Mammary microvascular endothelial cell (primary cell): ENCODE results near the gene MRPL19. TPM values are rescaled to one million over a fixed set of nuclear protein-coding genes. Genes with fewer than 3 reads are reported as not detected.

Source experiments
- total RNA-seq: library from RNA; depleted of rRNA; stranded (reverse); fragments of >200 nt; gene quantifications from 2 replicates; pipeline ENCODE4 v1.2.3, GENCODE V29; 2015

MRPL19 gene
- total RNA-seq = 35.1 and 60.6 TPM in 2 replicates

DNA sequence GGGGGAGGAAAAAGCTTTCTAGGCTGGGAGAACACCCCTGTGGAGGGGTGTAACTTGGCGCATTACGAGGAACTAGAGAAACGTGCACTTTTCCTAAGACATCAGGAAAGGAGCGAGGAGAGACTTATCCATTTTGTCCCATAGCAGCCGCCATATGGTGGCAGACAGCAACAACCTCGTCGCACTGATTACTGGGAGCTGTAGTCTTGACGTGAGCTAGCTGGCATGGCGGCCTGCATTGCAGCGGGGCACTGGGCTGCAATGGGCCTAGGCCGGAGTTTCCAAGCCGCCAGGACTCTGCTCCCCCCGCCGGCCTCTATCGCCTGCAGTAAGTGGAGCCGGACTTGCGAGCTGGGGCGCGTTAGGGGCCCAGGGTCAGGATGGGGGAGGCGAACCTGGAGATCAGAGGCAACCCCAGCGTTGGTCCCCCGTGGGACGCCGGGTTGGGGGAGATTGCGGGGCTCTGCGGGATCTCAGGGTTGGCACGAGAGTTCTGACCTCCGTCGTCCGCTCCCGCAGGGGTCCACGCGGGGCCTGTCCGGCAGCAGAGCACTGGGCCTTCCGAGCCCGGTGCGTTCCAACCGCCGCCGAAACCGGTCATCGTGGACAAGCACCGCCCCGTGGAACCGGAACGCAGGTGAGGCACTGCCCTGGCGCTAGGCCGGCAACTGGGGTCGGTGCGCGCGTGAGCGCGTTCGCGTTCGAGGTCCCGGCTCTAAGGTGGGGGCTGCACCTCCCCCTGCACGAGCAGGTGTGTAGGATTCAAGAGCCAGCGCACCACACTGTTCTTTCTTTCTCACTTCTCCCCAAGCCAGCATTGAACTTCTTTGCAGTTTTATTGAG is at the start of gene MRPL19:
Gene MRPL19 (plus strand): TSS at position 201 of the 843 bp plus-strand sequence. CDS start 25 bp downstream, at position 226.

DNA sequence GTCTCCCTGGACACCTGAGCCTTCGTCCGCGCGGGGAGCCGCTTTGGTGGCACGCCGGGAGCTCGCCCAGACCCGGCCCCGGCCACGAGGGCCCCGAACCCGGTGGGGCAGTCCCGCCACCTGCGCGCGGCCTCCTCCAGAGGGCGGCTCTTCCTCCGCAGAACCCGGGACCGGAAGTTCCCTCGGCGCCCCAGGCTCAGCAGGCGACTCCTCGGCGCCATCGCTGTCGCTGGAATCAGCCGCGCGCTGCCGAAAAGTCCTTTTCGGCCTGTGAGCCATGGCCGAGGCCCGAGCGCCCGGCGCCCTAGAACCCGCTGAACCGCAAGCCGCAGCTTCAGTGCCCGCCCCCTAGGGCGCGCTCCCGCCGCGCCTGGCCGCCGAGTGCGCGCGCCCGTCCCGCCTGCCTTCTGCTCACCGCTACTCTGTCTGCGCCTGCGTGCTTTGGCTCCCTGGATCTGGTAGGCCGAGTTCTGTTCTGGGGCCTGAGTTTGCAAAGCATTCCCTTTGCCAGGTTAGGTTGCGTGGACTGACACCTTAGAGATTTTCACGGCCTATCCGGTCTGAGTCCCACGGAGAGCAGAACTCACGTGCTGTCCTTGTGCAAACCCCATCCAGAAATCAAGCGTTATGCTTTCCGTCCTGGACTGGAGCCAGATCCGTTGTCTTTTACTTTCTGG is 64.1 kb downstream of the MRPL19 start, which contains the start of gene GCFC2:
Gene GCFC2 (minus strand): TSS at position 339 of the 677 bp plus-strand sequence. CDS start 60 bp downstream, at position 279.

Other genes starting within 250 kb of the MRPL19 start
- gene EVA1A, start 85.8 kb upstream of the MRPL19 start, total RNA-seq = 59.5 and 78.1 TPM in 2 replicates
- 25.0 and 29.0 TPM in 2 replicates for gene GCFC2, start 64.1 kb downstream of the MRPL19 start, total RNA-seq